Measurements from ENCODE around the gene IGSF22.
A peak's percentile ranks its signal among the peaks of the same experiment; 100 is the strongest.

Gene IGSF22

DNA sequence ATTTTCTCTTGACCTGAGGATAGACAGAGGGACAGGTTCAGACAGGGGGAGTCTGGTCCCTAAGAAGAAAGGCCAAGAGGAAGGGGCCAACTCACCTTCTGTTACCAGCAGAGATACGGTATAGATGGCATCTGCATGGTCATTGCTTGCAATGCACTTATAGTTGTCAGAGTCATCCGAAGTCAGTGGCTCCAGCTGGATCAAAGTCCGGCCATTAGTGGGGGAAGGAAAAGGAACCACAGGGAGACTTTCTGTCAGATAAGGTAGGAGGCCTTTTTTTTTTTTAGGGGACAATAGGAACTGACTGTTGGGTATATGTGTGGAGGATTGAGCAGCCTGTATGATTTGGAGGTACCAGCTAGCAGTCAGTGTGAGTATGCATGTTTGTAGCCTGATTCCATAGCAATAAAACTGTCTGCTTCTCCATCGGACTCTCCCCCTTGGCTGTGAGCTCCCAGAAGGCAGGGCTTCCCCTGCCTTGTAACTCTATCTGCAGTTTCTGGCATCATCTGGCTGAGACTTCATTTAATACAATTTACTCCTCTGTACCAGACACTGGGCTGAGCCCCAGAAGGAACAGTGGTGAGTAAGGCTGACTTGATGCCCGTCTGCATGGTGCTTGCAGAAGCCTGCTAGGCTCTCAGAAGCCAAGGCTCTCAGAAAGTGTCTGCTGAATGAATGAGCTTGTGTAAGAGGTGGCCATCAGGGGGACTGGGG is 5.7 kb downstream of the IGSF22 start:
- H3K9me3 ChIP-seq (ENCODE audit: control insufficient read depth, low read length), result no peaks in the 10 kb centered on the region
- H3K4me1 ChIP-seq (ENCODE audit: control insufficient read depth, insufficient read depth, low read length, poor library complexity, severe bottlenecking), result peaks cover 4% of the 10 kb centered on the region
- no peaks in the 10 kb centered on the region for H3K36me3 ChIP-seq (ENCODE audit: control insufficient read depth, insufficient read depth, low read length)
- DNase-seq, result no peak
- H3K27ac ChIP-seq (ENCODE audit: insufficient read depth, low read length, poor library complexity, severe bottlenecking), result no peak overlapping the region
- H3K27me3 ChIP-seq (replicated peaks; ENCODE audit: control insufficient read depth, insufficient read depth, low read length, poor library complexity, severe bottlenecking), result no peaks in the 10 kb centered on the region
- peak overlapping the region; percentile 81 for H3K4me3 ChIP-seq (ENCODE audit: insufficient read depth, low read depth, low read length, poor library complexity, severe bottlenecking)

DNA sequence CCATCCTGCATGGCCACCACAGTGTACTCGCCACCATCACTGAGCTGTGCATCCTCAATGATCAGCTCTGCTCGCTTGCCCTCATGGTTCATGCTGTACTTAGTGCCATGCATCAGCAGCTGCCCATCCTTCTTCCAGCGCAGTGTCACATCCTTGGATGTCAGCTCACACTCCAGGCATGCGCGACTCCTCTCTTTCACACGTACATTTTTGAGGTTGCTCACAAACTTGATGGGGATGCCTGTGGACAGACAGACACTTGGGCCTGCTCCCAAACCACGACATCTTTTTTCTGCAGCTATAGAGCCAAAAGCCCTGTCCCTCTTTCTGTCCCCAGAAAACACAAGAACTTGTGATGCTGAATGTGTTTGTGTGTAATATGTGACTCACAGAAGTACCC is 10.5 kb downstream of the IGSF22 start:
- no peak overlapping the region for H3K4me3 ChIP-seq (ENCODE audit: insufficient read depth, low read depth, low read length, poor library complexity, severe bottlenecking)
- no peaks in the 10 kb centered on the region for H3K4me1 ChIP-seq (ENCODE audit: control insufficient read depth, insufficient read depth, low read length, poor library complexity, severe bottlenecking)
- H3K27ac ChIP-seq (ENCODE audit: insufficient read depth, low read length, poor library complexity, severe bottlenecking), result no peak overlapping the region
- DNase-seq, result no peak
- H3K9me3 ChIP-seq (ENCODE audit: control insufficient read depth, low read length), result no peaks in the 10 kb centered on the region
- no peaks in the 10 kb centered on the region for H3K27me3 ChIP-seq (replicated peaks; ENCODE audit: control insufficient read depth, insufficient read depth, low read length, poor library complexity, severe bottlenecking)
- no peaks in the 10 kb centered on the region for H3K36me3 ChIP-seq (ENCODE audit: control insufficient read depth, insufficient read depth, low read length)

DNA sequence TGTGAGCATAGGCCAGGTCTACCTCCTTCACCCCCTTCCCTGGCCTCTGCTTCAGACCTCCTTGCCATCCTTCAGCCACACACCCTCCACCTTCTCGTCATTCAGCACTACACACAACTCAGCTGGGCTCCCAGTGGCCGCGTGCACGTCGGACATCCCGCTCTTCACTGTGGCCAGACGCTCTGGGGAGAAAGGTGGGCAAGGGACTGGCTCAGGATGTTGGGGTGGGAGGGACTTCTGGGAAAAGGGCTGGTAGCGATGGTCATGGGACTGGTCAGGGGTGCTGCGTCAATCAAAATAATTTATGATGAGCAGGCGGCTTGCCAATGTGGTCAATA is 11.6 kb downstream of the IGSF22 start:
- Histone ChIP-seq H3K4me3 (ENCODE audit: insufficient read depth, low read depth, low read length, poor library complexity, severe bottlenecking) (no peak overlapping the region), H3K27ac (ENCODE audit: insufficient read depth, low read length, poor library complexity, severe bottlenecking) (no peak overlapping the region), H3K4me1 (ENCODE audit: control insufficient read depth, insufficient read depth, low read length, poor library complexity, severe bottlenecking) (no peaks in the 10 kb centered on the region), H3K9me3 (ENCODE audit: control insufficient read depth, low read length) (no peaks in the 10 kb centered on the region), H3K27me3 (replicated peaks; ENCODE audit: control insufficient read depth, insufficient read depth, low read length, poor library complexity, severe bottlenecking) (no peaks in the 10 kb centered on the region), H3K36me3 (ENCODE audit: control insufficient read depth, insufficient read depth, low read length) (no peaks in the 10 kb centered on the region)
- no peak for DNase-seq

DNA sequence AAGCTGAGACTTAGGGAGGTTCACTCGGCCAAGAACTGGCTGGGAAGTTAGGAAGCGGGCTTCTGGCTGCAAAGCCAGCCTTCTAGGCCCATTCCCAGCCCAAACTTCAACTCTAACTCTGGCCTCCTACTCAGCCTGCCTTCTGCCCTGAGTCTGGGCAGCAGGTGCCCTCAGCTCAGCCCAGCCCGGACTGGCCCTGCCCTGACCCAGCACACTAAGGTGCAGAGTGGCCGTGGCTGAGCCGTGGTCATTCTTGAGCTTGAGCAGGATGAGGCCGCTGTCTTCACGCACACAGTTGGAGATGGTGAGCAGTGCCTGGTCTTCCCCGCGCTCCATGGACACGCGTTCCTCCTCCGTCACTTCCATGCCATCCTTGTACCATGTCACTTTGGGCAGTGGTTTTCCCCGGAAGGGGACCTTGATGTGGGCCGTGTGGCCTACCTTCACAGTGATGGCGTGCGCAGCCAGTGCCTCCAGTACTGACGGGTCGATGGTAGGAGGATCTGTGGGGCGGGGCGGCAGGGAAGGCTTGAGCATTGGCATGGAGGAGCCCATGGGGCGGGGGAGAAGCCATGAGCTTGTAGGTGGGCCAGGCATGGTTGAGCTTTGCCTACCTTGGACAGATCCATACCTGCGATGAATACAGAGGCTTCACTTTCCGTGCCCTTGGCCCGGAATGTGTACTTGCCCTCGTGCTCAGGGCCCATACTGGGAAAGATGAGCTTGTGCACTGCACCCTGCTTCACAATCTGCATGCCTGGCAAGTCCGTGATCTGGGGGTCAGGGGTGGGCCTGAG is 12.1 kb downstream of the IGSF22 start:
- H3K9me3 ChIP-seq (ENCODE audit: control insufficient read depth, low read length), result no peaks in the 10 kb centered on the region
- H3K27me3 ChIP-seq (replicated peaks; ENCODE audit: control insufficient read depth, insufficient read depth, low read length, poor library complexity, severe bottlenecking), result no peaks in the 10 kb centered on the region
- H3K36me3 ChIP-seq (ENCODE audit: control insufficient read depth, insufficient read depth, low read length), result no peaks in the 10 kb centered on the region
- no peak overlapping the region for H3K4me3 ChIP-seq (ENCODE audit: insufficient read depth, low read depth, low read length, poor library complexity, severe bottlenecking)
- DNase-seq, result no peak
- no peak overlapping the region for H3K27ac ChIP-seq (ENCODE audit: insufficient read depth, low read length, poor library complexity, severe bottlenecking)
- no peaks in the 10 kb centered on the region for H3K4me1 ChIP-seq (ENCODE audit: control insufficient read depth, insufficient read depth, low read length, poor library complexity, severe bottlenecking)

DNA sequence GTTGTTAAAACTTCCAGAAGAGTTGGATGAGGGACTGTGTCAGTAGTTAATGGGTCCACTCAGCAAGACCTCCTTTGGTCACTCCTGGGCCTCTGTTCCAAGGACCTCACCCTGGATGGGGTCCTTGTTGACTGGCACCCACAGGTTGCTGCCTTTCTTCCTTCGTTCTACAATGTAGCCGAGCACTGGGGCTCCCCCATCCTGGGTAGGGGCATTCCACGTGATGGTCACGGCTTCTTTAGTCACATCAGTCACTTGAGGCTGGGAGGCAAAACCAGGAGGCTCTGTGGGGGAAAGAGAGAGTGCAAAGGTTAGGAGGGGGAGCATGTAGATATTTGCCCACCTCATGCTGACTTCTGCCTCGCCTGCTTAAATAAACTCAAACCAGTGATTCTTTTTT is 15.4 kb downstream of the IGSF22 start:
- H3K27me3 ChIP-seq (replicated peaks; ENCODE audit: control insufficient read depth, insufficient read depth, low read length, poor library complexity, severe bottlenecking), result no peaks in the 10 kb centered on the region
- no peak overlapping the region for H3K4me3 ChIP-seq (ENCODE audit: insufficient read depth, low read depth, low read length, poor library complexity, severe bottlenecking)
- H3K9me3 ChIP-seq (ENCODE audit: control insufficient read depth, low read length), result no peaks in the 10 kb centered on the region
- no peaks in the 10 kb centered on the region for H3K36me3 ChIP-seq (ENCODE audit: control insufficient read depth, insufficient read depth, low read length)
- no peak overlapping the region for H3K27ac ChIP-seq (ENCODE audit: insufficient read depth, low read length, poor library complexity, severe bottlenecking)
- no peak for DNase-seq
- H3K4me1 ChIP-seq (ENCODE audit: control insufficient read depth, insufficient read depth, low read length, poor library complexity, severe bottlenecking), result peaks cover 12% of the 10 kb centered on the region

DNA sequence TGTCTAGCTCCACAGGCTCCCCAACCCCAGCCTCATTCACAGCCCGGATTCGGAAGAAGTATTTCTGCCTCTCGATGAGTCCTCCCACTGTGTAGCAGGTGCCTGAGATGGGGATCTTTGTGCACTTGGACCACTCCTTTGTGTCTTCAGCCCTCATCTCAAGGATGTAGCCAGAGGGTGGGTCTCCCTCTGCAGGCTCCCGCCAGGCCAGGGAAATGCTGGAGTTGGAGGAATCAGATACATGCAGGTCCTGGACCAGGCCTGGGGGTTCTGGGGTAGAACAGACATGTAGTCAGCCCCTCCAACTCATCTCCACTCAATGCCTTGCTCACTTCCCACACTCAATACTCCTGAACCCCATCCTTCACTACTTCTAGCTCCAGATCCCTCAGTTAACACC is 16.6 kb downstream of the IGSF22 start:
- Histone ChIP-seq H3K27me3 (replicated peaks; ENCODE audit: control insufficient read depth, insufficient read depth, low read length, poor library complexity, severe bottlenecking) (no peaks in the 10 kb centered on the region), H3K4me3 (ENCODE audit: insufficient read depth, low read depth, low read length, poor library complexity, severe bottlenecking) (no peak overlapping the region), H3K9me3 (ENCODE audit: control insufficient read depth, low read length) (no peaks in the 10 kb centered on the region), H3K27ac (ENCODE audit: insufficient read depth, low read length, poor library complexity, severe bottlenecking) (no peak overlapping the region), H3K36me3 (ENCODE audit: control insufficient read depth, insufficient read depth, low read length) (no peaks in the 10 kb centered on the region), H3K4me1 (ENCODE audit: control insufficient read depth, insufficient read depth, low read length, poor library complexity, severe bottlenecking) (peaks cover 15% of the 10 kb centered on the region)
- DNase-seq, result no peak

DNA sequence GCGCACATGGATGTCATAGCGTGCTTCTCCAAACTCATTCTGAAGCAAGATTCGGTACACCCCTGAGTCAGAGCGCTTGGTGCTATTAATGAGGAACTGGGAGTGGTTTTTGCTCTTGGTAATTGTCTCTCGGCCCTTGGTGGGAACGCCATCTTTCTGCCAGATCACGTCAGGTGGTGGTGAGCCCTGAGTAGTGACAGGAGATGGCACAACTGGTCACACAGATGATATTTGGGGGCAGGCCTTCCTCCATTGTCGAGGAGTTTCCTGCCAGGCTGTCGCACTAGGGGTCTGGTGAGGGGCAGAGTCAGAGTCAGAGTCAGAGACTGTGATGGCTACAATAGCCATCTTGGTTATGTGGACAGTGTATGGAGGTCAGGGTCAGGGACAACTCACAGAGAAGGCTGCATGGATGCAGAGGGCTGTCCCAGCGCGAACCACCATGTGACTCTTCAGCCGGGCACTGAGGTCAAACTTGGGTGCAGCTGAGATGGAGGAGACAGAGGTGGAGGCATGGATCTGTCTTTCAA is 18.1 kb downstream of the IGSF22 start:
- DNase-seq, result no peak
- H3K9me3 ChIP-seq (ENCODE audit: control insufficient read depth, low read length), result no peaks in the 10 kb centered on the region
- H3K4me1 ChIP-seq (ENCODE audit: control insufficient read depth, insufficient read depth, low read length, poor library complexity, severe bottlenecking), result peaks cover 15% of the 10 kb centered on the region
- no peaks in the 10 kb centered on the region for H3K27me3 ChIP-seq (replicated peaks; ENCODE audit: control insufficient read depth, insufficient read depth, low read length, poor library complexity, severe bottlenecking)
- H3K4me3 ChIP-seq (ENCODE audit: insufficient read depth, low read depth, low read length, poor library complexity, severe bottlenecking), result no peak overlapping the region
- H3K36me3 ChIP-seq (ENCODE audit: control insufficient read depth, insufficient read depth, low read length), result no peaks in the 10 kb centered on the region
- H3K27ac ChIP-seq (ENCODE audit: insufficient read depth, low read length, poor library complexity, severe bottlenecking), result no peak overlapping the region

DNA sequence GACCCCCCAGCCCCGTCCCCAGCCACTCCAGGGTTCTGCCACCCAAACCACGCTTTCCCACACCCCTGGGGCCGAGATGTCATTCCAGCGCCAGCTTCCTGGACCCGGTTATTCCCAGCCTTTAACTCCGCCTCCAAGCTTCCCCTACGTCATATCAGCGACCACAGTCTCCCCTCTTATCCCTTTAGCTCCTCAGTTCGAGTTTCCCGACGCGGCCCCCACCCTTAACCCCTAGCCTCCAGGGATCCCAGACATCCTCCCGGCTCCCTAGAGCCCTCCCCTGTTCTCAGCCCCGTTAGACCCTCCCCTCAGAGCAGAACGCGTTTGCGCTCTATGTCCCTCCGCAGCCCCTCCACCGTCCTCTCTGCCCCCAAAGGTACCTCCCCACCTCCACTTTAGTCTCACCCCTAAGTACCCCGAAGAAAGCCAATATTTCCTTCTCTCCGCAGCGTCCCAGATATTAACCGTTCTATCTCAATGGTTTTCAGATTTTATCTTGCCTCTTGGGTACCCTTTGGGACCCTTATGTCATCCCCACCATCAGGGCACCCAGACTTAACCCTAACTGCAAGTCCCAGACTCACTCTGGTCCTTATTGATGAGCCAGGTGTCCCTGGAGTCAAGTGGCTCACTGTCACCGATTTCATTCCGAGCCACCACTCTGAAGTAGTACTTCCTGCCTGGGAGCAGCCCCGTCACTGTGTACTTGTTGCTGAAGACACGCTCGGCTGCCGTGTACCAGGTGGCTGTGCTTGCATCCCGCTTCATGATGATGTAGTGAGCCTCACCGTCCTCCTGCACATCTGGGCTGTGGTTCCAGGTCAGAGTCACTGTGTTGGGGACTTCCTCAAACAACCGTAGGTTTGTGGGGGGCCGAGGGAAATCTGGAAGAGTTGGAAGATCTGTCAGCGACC is 19.4 kb downstream of the IGSF22 start:
- H3K9me3 ChIP-seq (ENCODE audit: control insufficient read depth, low read length), result no peaks in the 10 kb centered on the region
- H3K27me3 ChIP-seq (replicated peaks; ENCODE audit: control insufficient read depth, insufficient read depth, low read length, poor library complexity, severe bottlenecking), result no peaks in the 10 kb centered on the region
- H3K4me1 ChIP-seq (ENCODE audit: control insufficient read depth, insufficient read depth, low read length, poor library complexity, severe bottlenecking), result peaks cover 15% of the 10 kb centered on the region
- peak in 2 of 3 donors; percentile 23 to 52 for DNase-seq
- peak overlapping the region; percentile 87 for H3K4me3 ChIP-seq (ENCODE audit: insufficient read depth, low read depth, low read length, poor library complexity, severe bottlenecking)
- H3K27ac ChIP-seq (ENCODE audit: insufficient read depth, low read length, poor library complexity, severe bottlenecking), result peak overlapping the region; percentile 63
- no peaks in the 10 kb centered on the region for H3K36me3 ChIP-seq (ENCODE audit: control insufficient read depth, insufficient read depth, low read length)

DNA sequence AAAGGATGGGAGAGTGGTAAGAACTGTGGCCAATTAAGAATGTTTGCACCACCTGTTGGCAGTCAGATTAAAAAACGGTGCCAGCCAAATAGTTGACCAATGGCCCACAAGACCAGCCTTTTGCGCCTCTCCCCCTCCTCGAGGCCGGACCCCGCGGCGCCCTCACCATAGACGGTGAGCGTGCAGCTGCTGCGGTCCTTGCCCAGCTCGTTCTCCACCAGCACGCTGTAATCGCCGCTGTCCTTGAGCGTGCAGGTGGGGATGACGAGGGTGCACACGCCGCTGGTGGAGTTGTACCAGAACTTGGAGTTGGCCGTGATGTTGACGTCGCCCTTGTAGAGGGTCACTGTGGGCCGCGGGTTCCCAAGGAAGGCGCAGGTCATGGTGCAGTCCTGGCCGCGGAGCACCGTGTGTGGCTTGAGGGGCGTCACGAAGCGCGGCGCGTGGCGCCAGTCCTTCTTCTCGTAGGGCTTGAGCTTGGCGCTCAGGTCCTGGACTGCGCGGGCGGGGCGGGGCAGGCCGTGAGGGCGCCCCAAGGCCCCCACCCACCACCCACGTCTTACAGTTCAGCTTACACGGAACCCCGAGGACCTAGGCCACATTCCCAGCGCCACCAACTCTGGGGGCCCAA is 20.2 kb downstream of the IGSF22 start:
- peak in 1 of 3 donors; percentile 5 for DNase-seq
- Histone ChIP-seq H3K9me3 (ENCODE audit: control insufficient read depth, low read length) (no peaks in the 10 kb centered on the region), H3K4me3 (ENCODE audit: insufficient read depth, low read depth, low read length, poor library complexity, severe bottlenecking) (peak overlapping the region; percentile 87), H3K27me3 (replicated peaks; ENCODE audit: control insufficient read depth, insufficient read depth, low read length, poor library complexity, severe bottlenecking) (no peaks in the 10 kb centered on the region), H3K4me1 (ENCODE audit: control insufficient read depth, insufficient read depth, low read length, poor library complexity, severe bottlenecking) (peaks cover 15% of the 10 kb centered on the region), H3K36me3 (ENCODE audit: control insufficient read depth, insufficient read depth, low read length) (no peaks in the 10 kb centered on the region), H3K27ac (ENCODE audit: insufficient read depth, low read length, poor library complexity, severe bottlenecking) (no peak overlapping the region)
